ENCODE measurements around the gene CYTH1. TPM values are rescaled to one million over a fixed set of nuclear protein-coding genes. Genes with fewer than 3 reads are reported as not detected.

Gene CYTH1
- total RNA-seq, 1 experiment from 2014 or later = 9.6 TPM

- Histone ChIP-seq H3K36me3 (ENCODE audit: insufficient read depth, low read length) (no peaks in the 10 kb centered on the region), H3K9me3 (ENCODE audit: low read length) (no peaks in the 10 kb centered on the region), H3K79me2 (ENCODE audit: low read length) (no peaks in the 10 kb centered on the region), H3K4me2 (ENCODE audit: low read depth, low read length, poor library complexity, severe bottlenecking) (no peak overlapping the region), H3K4me3 (ENCODE audit: low read length) (no peak overlapping the region), H3K4me1 (ENCODE audit: low read length) (no peaks in the 10 kb centered on the region; the same call in 1 of the 2 replicates), H3K27me3 (ENCODE audit: low read length) (no peaks in the 10 kb centered on the region), H3K9me2 (replicated peaks; ENCODE audit: insufficient read depth, low read length) (no peaks in the 10 kb centered on the region), H2AFZ (ENCODE audit: low read length) (no peak overlapping the region), H4K20me1 (ENCODE audit: insufficient read depth, low read depth, low read length) (peaks cover 9% of the 10 kb centered on the region; the same call in 1 of the 2 replicates), H3K9ac (ENCODE audit: low read length) (no peak overlapping the region), H3K27ac (ENCODE audit: low read length) (no peak overlapping the region)
- no peak for DNase-seq
These were observed 33.9 kb downstream of the CYTH1 start for GRCh38 chr17:78748048-78748729.

DNA sequence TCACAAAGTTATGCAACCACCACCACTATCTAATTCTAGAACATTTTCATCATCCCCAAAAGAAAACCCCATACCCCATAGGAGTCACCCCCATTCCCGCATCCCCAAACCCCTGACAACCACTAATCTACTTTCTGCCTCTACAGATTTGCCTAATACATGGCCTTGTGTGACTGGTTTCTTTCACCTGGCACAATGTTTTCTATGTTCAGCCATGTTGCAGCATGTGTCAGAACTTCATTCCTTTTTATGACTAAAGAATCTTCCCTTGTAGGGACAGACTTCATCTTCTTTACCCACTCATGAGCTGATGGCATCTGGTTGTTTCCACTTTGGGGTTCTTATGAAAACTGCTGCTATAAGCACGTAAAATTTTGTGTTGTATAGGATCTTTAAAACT lies 34.6 kb downstream of the CYTH1 start:
- H3K27ac ChIP-seq (ENCODE audit: low read length) = no peak overlapping the region
- H3K27me3 ChIP-seq (ENCODE audit: low read length) = no peaks in the 10 kb centered on the region
- no peak for DNase-seq
- H3K9me2 ChIP-seq (replicated peaks; ENCODE audit: insufficient read depth, low read length) = no peaks in the 10 kb centered on the region
- no peaks in the 10 kb centered on the region; the same call in 1 of the 2 replicates for H3K4me1 ChIP-seq (ENCODE audit: low read length)
- no peak overlapping the region for H3K4me2 ChIP-seq (ENCODE audit: low read depth, low read length, poor library complexity, severe bottlenecking)
- H4K20me1 ChIP-seq (ENCODE audit: insufficient read depth, low read depth, low read length) = peaks cover 7% of the 10 kb centered on the region; the same call in 1 of the 2 replicates
- H3K9ac ChIP-seq (ENCODE audit: low read length) = no peak overlapping the region
- no peak overlapping the region for H3K4me3 ChIP-seq (ENCODE audit: low read length)
- no peaks in the 10 kb centered on the region for H3K9me3 ChIP-seq (ENCODE audit: low read length)
- H3K79me2 ChIP-seq (ENCODE audit: low read length) = no peaks in the 10 kb centered on the region
- no peaks in the 10 kb centered on the region for H3K36me3 ChIP-seq (ENCODE audit: insufficient read depth, low read length)
- no peak overlapping the region for H2AFZ ChIP-seq (ENCODE audit: low read length)

DNA sequence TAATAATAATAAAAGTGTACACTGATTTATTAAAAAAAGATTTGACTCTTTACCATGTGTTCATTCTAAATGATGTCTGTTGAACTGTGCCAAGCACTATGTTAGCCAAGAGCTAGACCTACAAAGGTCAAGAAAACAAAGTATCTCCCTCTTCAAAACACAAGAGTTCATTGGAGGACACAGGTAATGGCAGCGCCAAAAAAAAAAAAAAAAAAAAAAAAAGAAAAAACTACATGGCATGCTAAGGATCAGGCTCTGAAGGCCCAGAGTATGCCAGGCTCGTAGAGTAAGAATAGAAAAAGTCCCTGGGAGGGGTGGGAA lies 35.2 kb downstream of the CYTH1 start:
- Histone ChIP-seq H3K79me2 (ENCODE audit: low read length) (no peaks in the 10 kb centered on the region), H3K9ac (ENCODE audit: low read length) (no peak overlapping the region), H3K4me1 (ENCODE audit: low read length) (no peaks in the 10 kb centered on the region; the same call in 1 of the 2 replicates), H3K27me3 (ENCODE audit: low read length) (no peaks in the 10 kb centered on the region), H4K20me1 (ENCODE audit: insufficient read depth, low read depth, low read length) (peaks cover 13% of the 10 kb centered on the region; the same call in 1 of the 2 replicates), H2AFZ (ENCODE audit: low read length) (no peak overlapping the region), H3K4me2 (ENCODE audit: low read depth, low read length, poor library complexity, severe bottlenecking) (no peak overlapping the region), H3K9me2 (replicated peaks; ENCODE audit: insufficient read depth, low read length) (no peaks in the 10 kb centered on the region), H3K27ac (ENCODE audit: low read length) (no peak overlapping the region), H3K9me3 (ENCODE audit: low read length) (no peaks in the 10 kb centered on the region), H3K4me3 (ENCODE audit: low read length) (no peak overlapping the region), H3K36me3 (ENCODE audit: insufficient read depth, low read length) (no peaks in the 10 kb centered on the region)
- DNase-seq = no peak

DNA sequence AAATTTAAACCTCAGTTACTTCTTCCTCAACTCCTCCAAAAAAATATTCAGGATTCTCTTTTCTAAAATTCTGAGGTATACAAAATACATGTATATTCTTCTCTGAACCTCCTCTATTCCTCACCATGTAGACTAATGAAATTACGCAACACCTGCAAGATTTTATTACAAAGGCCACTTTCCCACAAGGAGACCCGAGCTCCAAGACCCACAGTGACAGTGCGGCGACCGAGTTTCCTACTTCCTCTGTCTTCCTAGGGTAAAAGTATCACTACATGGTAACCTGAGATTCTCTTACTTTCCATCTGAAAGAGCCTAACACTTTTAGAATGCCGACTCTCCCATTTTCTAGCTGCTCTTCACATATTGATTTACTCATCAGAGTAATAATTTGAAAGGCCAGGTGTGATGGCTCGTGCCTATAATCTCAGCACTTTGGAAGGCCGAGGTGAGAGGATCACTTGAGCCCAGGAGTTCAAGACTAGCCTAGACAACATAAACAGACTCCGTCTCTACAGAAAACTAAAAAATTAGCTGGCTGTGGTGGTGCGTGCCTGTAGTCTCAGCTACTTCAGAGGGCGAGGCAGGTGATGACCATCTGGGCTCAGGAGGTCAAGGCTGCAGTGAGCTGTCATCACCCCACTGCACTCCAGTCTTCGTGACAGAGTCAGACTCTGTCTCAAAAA lies 35.7 kb downstream of the CYTH1 start:
- Histone ChIP-seq H3K9me2 (replicated peaks; ENCODE audit: insufficient read depth, low read length) (no peaks in the 10 kb centered on the region), H3K4me1 (ENCODE audit: low read length) (no peaks in the 10 kb centered on the region; the same call in 1 of the 2 replicates), H3K27me3 (ENCODE audit: low read length) (no peaks in the 10 kb centered on the region), H3K36me3 (ENCODE audit: insufficient read depth, low read length) (no peaks in the 10 kb centered on the region), H2AFZ (ENCODE audit: low read length) (no peak overlapping the region), H3K79me2 (ENCODE audit: low read length) (no peaks in the 10 kb centered on the region), H3K4me3 (ENCODE audit: low read length) (no peak overlapping the region), H3K4me2 (ENCODE audit: low read depth, low read length, poor library complexity, severe bottlenecking) (no peak overlapping the region), H3K9me3 (ENCODE audit: low read length) (no peaks in the 10 kb centered on the region), H3K27ac (ENCODE audit: low read length) (no peak overlapping the region), H3K9ac (ENCODE audit: low read length) (no peak overlapping the region), H4K20me1 (ENCODE audit: insufficient read depth, low read depth, low read length) (peaks cover 17% of the 10 kb centered on the region; the same call in 1 of the 2 replicates)
- no peak for DNase-seq

DNA sequence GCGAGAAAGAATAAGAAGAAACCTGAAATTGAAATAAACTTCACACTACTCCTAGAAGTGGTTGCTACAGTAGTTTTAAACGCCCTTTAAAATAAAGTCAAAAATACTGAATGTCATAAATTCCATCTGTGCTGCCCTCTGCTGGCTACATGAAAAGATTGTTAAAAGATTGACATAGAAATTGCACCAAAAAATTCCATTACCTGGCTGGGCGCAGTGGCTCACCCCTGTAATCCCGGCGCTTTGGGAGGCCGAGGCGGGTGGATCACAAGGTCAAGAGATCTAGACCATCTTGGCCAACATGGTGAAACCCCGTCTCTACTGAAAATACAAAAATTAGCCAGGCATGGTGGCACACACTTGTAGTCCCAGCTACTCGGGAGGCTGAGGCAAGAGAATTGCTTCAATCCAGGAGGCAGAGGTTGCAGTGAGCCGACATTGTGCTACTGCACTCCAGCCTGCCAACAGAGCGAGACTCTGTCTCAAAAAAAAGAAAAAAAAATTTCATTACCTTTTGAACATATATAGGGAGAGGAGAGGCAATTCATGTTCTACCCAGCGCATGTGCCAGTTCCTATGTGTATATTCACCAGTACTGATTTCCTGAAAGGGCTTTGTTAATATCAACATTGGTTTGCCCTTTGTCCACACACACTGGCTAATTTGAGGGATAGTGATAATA lies 36.5 kb downstream of the CYTH1 start:
- DNase-seq = peak; percentile 69
- Histone ChIP-seq H3K79me2 (ENCODE audit: low read length) (no peaks in the 10 kb centered on the region), H3K4me3 (ENCODE audit: low read length) (no peak overlapping the region), H3K36me3 (ENCODE audit: insufficient read depth, low read length) (no peaks in the 10 kb centered on the region), H3K9me3 (ENCODE audit: low read length) (no peaks in the 10 kb centered on the region), H3K9me2 (replicated peaks; ENCODE audit: insufficient read depth, low read length) (no peaks in the 10 kb centered on the region), H3K27me3 (ENCODE audit: low read length) (no peaks in the 10 kb centered on the region), H3K9ac (ENCODE audit: low read length) (no peak overlapping the region), H4K20me1 (ENCODE audit: insufficient read depth, low read depth, low read length) (peaks cover 18% of the 10 kb centered on the region; the same call in 1 of the 2 replicates), H3K4me2 (ENCODE audit: low read depth, low read length, poor library complexity, severe bottlenecking) (no peak overlapping the region), H3K27ac (ENCODE audit: low read length) (no peak overlapping the region), H2AFZ (ENCODE audit: low read length) (no peak overlapping the region), H3K4me1 (ENCODE audit: low read length) (no peaks in the 10 kb centered on the region; the same call in 1 of the 2 replicates)

- H3K9ac ChIP-seq (ENCODE audit: low read length) = no peak overlapping the region
- H3K27ac ChIP-seq (ENCODE audit: low read length) = no peak overlapping the region
- no peaks in the 10 kb centered on the region for H3K36me3 ChIP-seq (ENCODE audit: insufficient read depth, low read length)
- H3K9me2 ChIP-seq (replicated peaks; ENCODE audit: insufficient read depth, low read length) = no peaks in the 10 kb centered on the region
- no peaks in the 10 kb centered on the region for H3K9me3 ChIP-seq (ENCODE audit: low read length)
- H3K79me2 ChIP-seq (ENCODE audit: low read length) = no peaks in the 10 kb centered on the region
- DNase-seq = no peak
- H3K27me3 ChIP-seq (ENCODE audit: low read length) = no peaks in the 10 kb centered on the region
- no peak overlapping the region for H3K4me2 ChIP-seq (ENCODE audit: low read depth, low read length, poor library complexity, severe bottlenecking)
- no peak overlapping the region for H2AFZ ChIP-seq (ENCODE audit: low read length)
- peaks cover 20% of the 10 kb centered on the region; the same call in 1 of the 2 replicates for H4K20me1 ChIP-seq (ENCODE audit: insufficient read depth, low read depth, low read length)
- no peak overlapping the region for H3K4me3 ChIP-seq (ENCODE audit: low read length)
- peaks cover 13% of the 10 kb centered on the region for H3K4me1 ChIP-seq (ENCODE audit: low read length)
These were observed 39.2 kb downstream of the CYTH1 start for GRCh38 chr17:78742901-78743300.

DNA sequence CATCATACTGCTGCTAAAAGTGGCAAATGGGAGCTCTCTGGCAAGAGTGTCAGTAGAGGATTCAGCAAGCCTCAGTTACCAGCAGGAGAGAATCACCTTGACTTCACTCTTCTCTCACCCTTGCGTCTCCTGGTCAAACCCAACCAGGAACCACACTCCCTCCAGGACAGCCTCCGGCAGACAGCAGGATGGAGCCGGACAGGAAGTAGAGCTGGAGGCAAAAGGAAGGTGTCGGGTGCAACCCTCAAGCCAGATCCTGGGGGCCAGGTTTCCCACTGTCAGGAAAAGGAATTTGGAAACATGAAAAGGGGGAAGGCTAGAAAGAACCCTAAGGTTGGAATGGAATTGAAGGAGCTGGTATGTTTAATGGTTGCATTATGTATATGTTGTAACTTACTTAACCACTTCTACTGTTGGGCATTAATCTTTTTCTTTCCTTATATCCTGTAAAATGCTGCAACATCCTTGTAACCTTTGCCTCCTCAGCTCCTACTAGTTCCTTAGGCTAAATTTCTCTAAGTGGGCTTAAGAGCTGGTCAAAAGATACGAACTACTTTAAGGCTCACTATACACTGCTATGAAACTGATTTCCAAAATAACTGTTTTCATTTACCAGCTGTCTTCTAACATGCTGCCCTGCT lies 40.3 kb downstream of the CYTH1 start:
- Histone ChIP-seq H3K4me2 (ENCODE audit: low read depth, low read length, poor library complexity, severe bottlenecking) (no peak overlapping the region), H3K36me3 (ENCODE audit: insufficient read depth, low read length) (no peaks in the 10 kb centered on the region), H3K9me3 (ENCODE audit: low read length) (no peaks in the 10 kb centered on the region), H3K27ac (ENCODE audit: low read length) (no peak overlapping the region), H3K9me2 (replicated peaks; ENCODE audit: insufficient read depth, low read length) (no peaks in the 10 kb centered on the region), H3K79me2 (ENCODE audit: low read length) (no peaks in the 10 kb centered on the region), H3K4me3 (ENCODE audit: low read length) (no peak overlapping the region), H2AFZ (ENCODE audit: low read length) (no peak overlapping the region), H3K4me1 (ENCODE audit: low read length) (peaks cover 20% of the 10 kb centered on the region), H3K27me3 (ENCODE audit: low read length) (no peaks in the 10 kb centered on the region), H3K9ac (ENCODE audit: low read length) (no peak overlapping the region), H4K20me1 (ENCODE audit: insufficient read depth, low read depth, low read length) (peaks cover 21% of the 10 kb centered on the region; the same call in 1 of the 2 replicates)
- no peak for DNase-seq

All from Karpas-422 (cell line).